Thyroid gland (tissue), 4 donors: Measurements from ENCODE around the gene ZMIZ1. TPM values are rescaled to one million over a fixed set of nuclear protein-coding genes. Genes with fewer than 3 reads are reported as not detected.
"Not testable (repeated sequence)": the region's sequence is repeated elsewhere in the genome, so short reads cannot be mapped to it uniquely, and the experiment has no call there.

Source experiments
- DNase-seq, 2 donors: peaks; one replicate each; pipeline ENCODE4 v3.0.0-alpha.2; 2019
- H3K27ac ChIP-seq, 3 donors: fragments of 200-600 bp; sonication (generic); 1 replicate in 2 of 3; 2 replicates in 1 of 3; pipeline ENCODE4 v1.5.1; 2016 to 2019; ENCODE audit warnings: mild to moderate bottlenecking in 1 of 3, moderate library complexity in 1 of 3
- H3K27me3 ChIP-seq: fragments of 200-600 bp; sonication (generic); one replicate; pipeline ENCODE4 v1.5.1; 2019
- H3K36me3 ChIP-seq, 2 donors: fragments of 200-600 bp; sonication (generic); one replicate each; pipeline ENCODE4 v1.5.1; 2016 to 2019
- H3K4me1 ChIP-seq, 2 donors: fragments of 200-600 bp; sonication (generic); one replicate each; pipeline ENCODE4 v1.5.1; 2017 to 2019
- H3K4me3 ChIP-seq, 3 donors: fragments of 200-600 bp; sonication (generic); replicated peaks in 1 of 3; 1 replicate in 2 of 3; 2 replicates in 1 of 3; pipeline ENCODE4 v1.5.1; 2016; ENCODE audit warnings: mild to moderate bottlenecking in 1 of 3
- H3K9me3 ChIP-seq: fragments of 200-600 bp; sonication (generic); one replicate; pipeline ENCODE4 v1.5.1; 2017
- POLR2A ChIP-seq, 2 donors: fragments of 450-650 bp; IDR thresholded peaks; one replicate each; pipeline ENCODE4 v1.6.1; 2017; ENCODE audit warnings: antibody characterized with exemption in 2 of 2, mild to moderate bottlenecking in 2 of 2, moderate library complexity in 1 of 2
- WGBS, 2 donors: methylation state at CpG; one replicate each; pipeline ENCODE4 v1.1.5; 2017; 5-methylcytosine and 5-hydroxymethylcytosine counted together
- intact Hi-C: fragments of 100-400 bp; cut with DNase I; formaldehyde crosslinking; loops from one replicate; pipeline ENCODE4 v1.15.1; 2023
- total RNA-seq, 4 donors: library from RNA; depleted of rRNA; stranded (reverse); fragments of >200 nt; gene quantifications; one replicate each; pipeline ENCODE4 v1.2.3, GENCODE V29; 2016
- TF ChIP-seq, protein P1 (sequence below), 6 experiments: fragments of 200-600 bp in 3 of 6; fragments of 450-650 bp in 3 of 6; sonication (generic) in 3 of 6; IDR thresholded peaks; one replicate each; pipeline ENCODE4 v1.5.1; 2016 to 2019; ENCODE audit warnings: antibody characterized with exemption in 6 of 6, mild to moderate bottlenecking in 2 of 6, inconsistent platforms in 1 of 6, moderate library complexity in 1 of 6

ZMIZ1 gene
- total RNA-seq, 4 donors from 2014 or later = 59.9 to 128 (median 94.4) TPM

DNA sequence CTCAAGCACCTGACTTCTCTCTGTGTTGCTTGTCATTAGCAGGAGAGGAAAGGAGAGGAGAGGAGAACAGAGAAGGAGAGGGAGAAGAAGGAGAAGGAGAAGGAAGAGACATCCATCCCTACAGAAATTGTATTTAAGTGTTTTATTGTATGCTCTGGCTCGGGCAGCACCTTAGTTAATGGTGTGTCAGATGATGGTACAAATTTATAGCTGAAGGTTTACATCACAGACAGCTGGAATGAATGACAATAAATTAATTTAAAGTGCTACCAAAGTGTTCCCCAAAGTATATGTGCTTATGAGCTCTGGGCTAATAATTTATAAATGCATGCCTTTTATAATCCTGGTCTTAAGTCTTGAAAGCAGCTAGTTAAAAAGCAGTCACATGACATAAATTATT, 38.1 kb upstream of the ZMIZ1 start:
- intact Hi-C loops = no loop called here
- no peaks in the 10 kb centered on the region for H3K27me3 ChIP-seq
- no peak for DNase-seq
- H3K36me3 ChIP-seq = no peaks in the 10 kb centered on the region
- 91 to 97% methylated on average over 1 of the region's 1 CpG for WGBS, 2 donors
- H3K4me3 ChIP-seq = no peak overlapping the region
- H3K27ac ChIP-seq = no peak overlapping the region
- no peaks in the 10 kb centered on the region for H3K4me1 ChIP-seq
- H3K9me3 ChIP-seq = no peaks in the 10 kb centered on the region
- TF ChIP-seq, protein P1, sequence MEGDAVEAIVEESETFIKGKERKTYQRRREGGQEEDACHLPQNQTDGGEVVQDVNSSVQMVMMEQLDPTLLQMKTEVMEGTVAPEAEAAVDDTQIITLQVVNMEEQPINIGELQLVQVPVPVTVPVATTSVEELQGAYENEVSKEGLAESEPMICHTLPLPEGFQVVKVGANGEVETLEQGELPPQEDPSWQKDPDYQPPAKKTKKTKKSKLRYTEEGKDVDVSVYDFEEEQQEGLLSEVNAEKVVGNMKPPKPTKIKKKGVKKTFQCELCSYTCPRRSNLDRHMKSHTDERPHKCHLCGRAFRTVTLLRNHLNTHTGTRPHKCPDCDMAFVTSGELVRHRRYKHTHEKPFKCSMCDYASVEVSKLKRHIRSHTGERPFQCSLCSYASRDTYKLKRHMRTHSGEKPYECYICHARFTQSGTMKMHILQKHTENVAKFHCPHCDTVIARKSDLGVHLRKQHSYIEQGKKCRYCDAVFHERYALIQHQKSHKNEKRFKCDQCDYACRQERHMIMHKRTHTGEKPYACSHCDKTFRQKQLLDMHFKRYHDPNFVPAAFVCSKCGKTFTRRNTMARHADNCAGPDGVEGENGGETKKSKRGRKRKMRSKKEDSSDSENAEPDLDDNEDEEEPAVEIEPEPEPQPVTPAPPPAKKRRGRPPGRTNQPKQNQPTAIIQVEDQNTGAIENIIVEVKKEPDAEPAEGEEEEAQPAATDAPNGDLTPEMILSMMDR (IDR thresholded peaks at IDR 0.05) = no peak
- TF ChIP-seq POLR2A (IDR thresholded peaks at IDR 0.05) = no peak

- no peaks in the 10 kb centered on the region for H3K4me1 ChIP-seq
- no peak for TF ChIP-seq POLR2A (IDR thresholded peaks at IDR 0.05)
- TF ChIP-seq, protein P1 (IDR thresholded peaks at IDR 0.05) = no peak
- no peak overlapping the region for H3K27ac ChIP-seq
- H3K27me3 ChIP-seq = no peaks in the 10 kb centered on the region
- no peak for DNase-seq
- no peaks in the 10 kb centered on the region for H3K9me3 ChIP-seq
- H3K4me3 ChIP-seq = no peak overlapping the region
- no peaks in the 10 kb centered on the region for H3K36me3 ChIP-seq
- 96 to 98% methylated on average over 5 of the region's 5 CpGs for WGBS, 2 donors
- intact Hi-C loops = no loop called here
These were observed 37.0 kb upstream of the ZMIZ1 start for GRCh38 chr10:79031723-79032122.

DNA sequence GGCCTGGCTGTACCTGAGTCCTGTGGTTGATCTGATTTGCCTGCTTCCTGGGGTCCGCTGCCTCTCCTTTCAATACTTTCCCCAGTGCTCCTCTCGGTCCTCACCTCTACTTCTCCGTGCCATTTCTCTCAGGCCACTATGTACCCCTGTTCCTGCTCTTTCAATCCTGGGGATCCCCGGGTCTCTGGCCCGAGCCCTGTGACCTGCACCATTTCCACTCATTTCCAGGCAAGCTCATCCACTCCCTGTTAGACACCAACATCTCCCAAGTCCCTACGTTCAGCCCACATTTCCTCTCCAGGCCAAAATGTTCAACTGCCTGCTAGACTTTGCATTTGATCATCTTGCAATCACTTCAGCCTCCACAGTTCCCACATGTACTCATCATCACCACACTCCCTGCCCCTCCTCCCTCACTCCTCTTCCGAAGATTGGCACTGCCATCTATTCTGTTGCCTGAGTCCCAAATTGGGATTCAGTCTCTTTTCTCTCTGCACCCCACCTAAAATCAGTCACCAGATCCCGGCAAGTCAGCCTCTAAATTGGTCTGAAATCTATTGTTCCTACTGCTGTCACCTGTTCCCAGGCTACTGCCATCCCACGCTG, 34.4 kb upstream of the ZMIZ1 start:
- no peaks in the 10 kb centered on the region for H3K27me3 ChIP-seq
- peaks cover 4 to 10% of the 10 kb centered on the region in 2 donors for H3K4me1 ChIP-seq
- TF ChIP-seq POLR2A (IDR thresholded peaks at IDR 0.05) = no peak
- TF ChIP-seq, protein P1 (IDR thresholded peaks at IDR 0.05) = no peak
- intact Hi-C loops = no loop called here
- no peaks in the 10 kb centered on the region for H3K36me3 ChIP-seq
- H3K9me3 ChIP-seq = no peaks in the 10 kb centered on the region
- H3K27ac ChIP-seq = no peak overlapping the region
- DNase-seq = no peak
- 94 to 96% methylated on average over 9 of the region's 9 CpGs for WGBS, 2 donors
- H3K4me3 ChIP-seq = no peak overlapping the region

DNA sequence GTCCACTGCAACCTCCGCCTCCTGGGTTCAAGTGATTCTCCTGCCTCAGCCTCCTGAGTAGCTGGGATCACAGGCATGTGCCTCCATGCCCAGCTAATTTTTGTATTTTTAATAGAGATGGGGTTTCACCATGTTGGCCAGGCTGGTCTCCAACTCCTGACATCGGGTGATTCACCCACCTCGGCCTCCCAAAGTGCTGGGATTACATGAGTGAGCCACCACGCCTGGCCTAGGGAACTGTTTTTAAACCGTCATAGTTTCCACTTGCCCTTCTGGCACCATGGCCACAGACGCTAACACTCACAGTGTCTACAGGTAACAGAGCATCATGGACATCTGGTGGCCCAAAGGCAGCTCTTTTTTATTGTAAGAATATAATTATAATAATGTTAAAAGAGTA, 32.4 kb upstream of the ZMIZ1 start:
- H3K36me3 ChIP-seq, DNase-seq, H3K27ac ChIP-seq, H3K4me3 ChIP-seq, H3K27me3 ChIP-seq, H3K9me3 ChIP-seq, intact Hi-C loops: not testable (repeated sequence)
- WGBS, 2 donors = 82 to 89% methylated on average over 6 of the region's 6 CpGs
- peaks cover 4 to 15% of the 10 kb centered on the region in 2 donors for H3K4me1 ChIP-seq

DNA sequence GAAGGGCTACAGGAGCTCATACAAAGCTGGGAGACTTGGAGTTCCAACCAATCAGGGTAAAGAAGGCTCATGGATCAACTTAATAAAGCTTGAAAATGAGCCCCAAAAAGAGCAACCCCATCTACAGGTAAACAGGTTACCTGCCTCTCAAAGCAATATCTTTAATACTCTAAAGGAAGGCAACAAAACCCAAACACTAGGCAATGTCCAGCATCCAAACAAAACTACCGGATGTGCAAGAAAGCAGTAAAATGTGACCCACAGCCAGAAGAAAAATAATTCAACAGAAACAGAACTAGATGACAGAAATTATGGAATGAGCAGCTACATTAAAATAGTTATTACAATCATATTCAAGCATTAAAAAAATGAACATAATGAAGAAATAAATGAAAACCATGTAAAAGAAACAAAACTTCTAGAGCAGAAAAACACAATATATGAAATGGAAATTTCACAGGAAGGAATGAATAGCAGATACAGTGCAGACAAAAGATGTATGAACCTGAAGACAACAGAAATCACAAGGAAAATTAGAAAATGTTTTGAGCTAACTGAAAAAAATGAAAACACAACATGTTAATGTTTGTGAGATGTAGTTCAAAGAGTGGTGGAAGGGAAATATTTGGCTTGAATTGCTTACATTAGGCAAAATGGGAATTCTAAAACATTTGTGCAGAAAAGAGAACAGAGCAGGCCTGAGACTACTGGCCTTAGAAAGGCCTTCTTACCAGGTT, 30.5 kb upstream of the ZMIZ1 start:
- intact Hi-C loops = no loop called here
- H3K4me3 ChIP-seq = no peak overlapping the region
- WGBS, 2 donors = 86 to 93% methylated on average over 1 of the region's 1 CpG

More for the DNA sequence above, 30.5 kb upstream of the ZMIZ1 start:
- TF ChIP-seq, protein P1 (IDR thresholded peaks at IDR 0.05) = no peak
- no peak for TF ChIP-seq POLR2A (IDR thresholded peaks at IDR 0.05)
- H3K27me3 ChIP-seq = no peaks in the 10 kb centered on the region
- H3K36me3 ChIP-seq = no peaks in the 10 kb centered on the region
- H3K4me1 ChIP-seq = peaks cover 4 to 21% of the 10 kb centered on the region in 2 donors
- peak overlapping the region; percentile 43 to 64 (median 62) for H3K27ac ChIP-seq
- H3K9me3 ChIP-seq = no peaks in the 10 kb centered on the region
- DNase-seq = no peak
